Skeletal muscle satellite cell (primary cell): ENCODE data around the gene TXNRD3.

Source experiments
- H3K27me3 ChIP-seq: 2 replicates; pipeline ENCODE4 v1.7.0; 2013; ENCODE audit warnings: low read length; ENCODE audit not compliant: control insufficient read depth, insufficient read depth
- H3K36me3 ChIP-seq: 2 replicates; pipeline ENCODE4 v1.7.0; 2013; ENCODE audit warnings: mild to moderate bottlenecking, control low read depth, low read length; ENCODE audit not compliant: insufficient read depth
- H3K4me1 ChIP-seq: 2 replicates; pipeline ENCODE4 v1.7.0; 2013; ENCODE audit warnings: low read length; ENCODE audit not compliant: control insufficient read depth, insufficient read depth
- H3K4me2 ChIP-seq: 2 replicates; pipeline ENCODE4 v1.7.0; 2013; ENCODE audit warnings: mild to moderate bottlenecking, low read length
- H3K4me3 ChIP-seq: 2 replicates; pipeline ENCODE4 v1.7.0; 2013; ENCODE audit warnings: low read length
- H3K9ac ChIP-seq: 2 replicates; pipeline ENCODE4 v1.7.0; 2013; ENCODE audit warnings: mild to moderate bottlenecking, low read depth, low read length, moderate library complexity
- H3K9me3 ChIP-seq: replicated peaks from 2 replicates; pipeline ENCODE4 v1.7.0; 2013; ENCODE audit warnings: mild to moderate bottlenecking, control low read depth, low read length

The TXNRD3 gene

GRCh38 chr3:126668450-126669401, 13.8 kb upstream of the TXNRD3 start:
- Histone ChIP-seq H3K9me3 (no peaks in the 10 kb centered on the region), H3K9ac (no peak overlapping the region), H3K4me3 (no peak overlapping the region), H3K4me1 (no peaks in the 10 kb centered on the region), H3K36me3 (no peaks in the 10 kb centered on the region), H3K4me2 (no peak overlapping the region), H3K27me3 (peaks cover 41% of the 10 kb centered on the region)

- Histone ChIP-seq H3K4me2 (no peak overlapping the region), H3K9me3 (no peaks in the 10 kb centered on the region), H3K4me3 (no peak overlapping the region), H3K36me3 (no peaks in the 10 kb centered on the region), H3K4me1 (no peaks in the 10 kb centered on the region), H3K9ac (no peak overlapping the region), H3K27me3 (peaks cover 50% of the 10 kb centered on the region)
Measured at GRCh38 chr3:126667631-126668449, 12.9 kb upstream of the TXNRD3 start.

- Histone ChIP-seq H3K4me3 (no peak overlapping the region), H3K27me3 (peaks cover 56% of the 10 kb centered on the region), H3K9me3 (no peaks in the 10 kb centered on the region), H3K4me2 (no peak overlapping the region), H3K36me3 (no peaks in the 10 kb centered on the region), H3K4me1 (no peaks in the 10 kb centered on the region), H3K9ac (no peak overlapping the region)
Measured at GRCh38 chr3:126666658-126667528, 12.0 kb upstream of the TXNRD3 start.

GRCh38 chr3:126665959-126666657, 11.2 kb upstream of the TXNRD3 start:
- H3K27me3 ChIP-seq, result peaks cover 58% of the 10 kb centered on the region
- H3K4me2 ChIP-seq, result no peak overlapping the region
- H3K9me3 ChIP-seq, result no peaks in the 10 kb centered on the region
- no peak overlapping the region for H3K9ac ChIP-seq
- no peaks in the 10 kb centered on the region for H3K4me1 ChIP-seq
- H3K4me3 ChIP-seq, result no peak overlapping the region
- no peaks in the 10 kb centered on the region for H3K36me3 ChIP-seq

GRCh38 chr3:126665221-126665936, 10.5 kb upstream of the TXNRD3 start:
- H3K4me1 ChIP-seq, result no peaks in the 10 kb centered on the region
- no peaks in the 10 kb centered on the region for H3K36me3 ChIP-seq
- no peak overlapping the region for H3K4me2 ChIP-seq
- no peaks in the 10 kb centered on the region for H3K9me3 ChIP-seq
- H3K27me3 ChIP-seq, result peaks cover 65% of the 10 kb centered on the region
- no peak overlapping the region for H3K4me3 ChIP-seq
- H3K9ac ChIP-seq, result no peak overlapping the region

GRCh38 chr3:126664591-126665214, 9.8 kb upstream of the TXNRD3 start:
- peaks cover 67% of the 10 kb centered on the region for H3K27me3 ChIP-seq
- no peaks in the 10 kb centered on the region for H3K9me3 ChIP-seq
- H3K4me2 ChIP-seq, result no peak overlapping the region
- no peak overlapping the region for H3K9ac ChIP-seq
- H3K36me3 ChIP-seq, result no peaks in the 10 kb centered on the region
- no peaks in the 10 kb centered on the region for H3K4me1 ChIP-seq
- H3K4me3 ChIP-seq, result no peak overlapping the region

GRCh38 chr3:126663750-126664149, 8.8 kb upstream of the TXNRD3 start:
- Histone ChIP-seq H3K4me1 (no peaks in the 10 kb centered on the region), H3K27me3 (peaks cover 62% of the 10 kb centered on the region), H3K36me3 (no peaks in the 10 kb centered on the region), H3K4me2 (no peak overlapping the region), H3K9ac (no peak overlapping the region), H3K4me3 (no peak overlapping the region), H3K9me3 (no peaks in the 10 kb centered on the region)

- Histone ChIP-seq H3K4me2 (no peak overlapping the region), H3K9ac (no peak overlapping the region), H3K27me3 (peaks cover 62% of the 10 kb centered on the region), H3K4me1 (no peaks in the 10 kb centered on the region), H3K36me3 (no peaks in the 10 kb centered on the region), H3K9me3 (no peaks in the 10 kb centered on the region), H3K4me3 (no peak overlapping the region)
Measured at GRCh38 chr3:126663257-126663656, 8.3 kb upstream of the TXNRD3 start.

- Histone ChIP-seq H3K27me3 (peaks cover 62% of the 10 kb centered on the region), H3K9ac (no peak overlapping the region)
Measured at GRCh38 chr3:126661532-126662364, 6.8 kb upstream of the TXNRD3 start.

More at GRCh38 chr3:126661532-126662364, 6.8 kb upstream of the TXNRD3 start:
- no peaks in the 10 kb centered on the region for H3K36me3 ChIP-seq
- H3K4me1 ChIP-seq, result no peaks in the 10 kb centered on the region
- no peak overlapping the region for H3K4me3 ChIP-seq
- H3K9me3 ChIP-seq, result no peaks in the 10 kb centered on the region
- no peak overlapping the region for H3K4me2 ChIP-seq
